Immature natural killer cell (primary cell): ENCODE measurements around the gene FDX1. TPM values are rescaled to one million over a fixed set of nuclear protein-coding genes. Genes with fewer than 3 reads are reported as not detected.

Source experiments
- DNase-seq, 3 donors: peaks; one replicate each; pipeline ENCODE4 v3.0.0; 2022; ENCODE audit warnings: mixed read lengths in 1 of 3
- H3K27ac Mint-ChIP-seq, 6 donors: one replicate each; pipeline ENCODE4 v1.8.0; 2020; ENCODE audit warnings: mixed read lengths in 6 of 6, mild to moderate bottlenecking in 5 of 6, inconsistent platforms in 4 of 6, moderate library complexity in 3 of 6
- H3K27me3 Mint-ChIP-seq, 3 donors: one replicate each; pipeline ENCODE4 v1.8.0; 2020 to 2021; ENCODE audit warnings: low read depth in 3 of 3, mild to moderate bottlenecking in 3 of 3, mixed read lengths in 3 of 3, moderate library complexity in 3 of 3, inconsistent platforms in 1 of 3
- H3K36me3 Mint-ChIP-seq, 3 donors: one replicate each; pipeline ENCODE4 v1.8.0; 2020; ENCODE audit warnings: mixed read lengths in 3 of 3, inconsistent platforms in 2 of 3, mild to moderate bottlenecking in 2 of 3
- H3K4me1 Mint-ChIP-seq, 2 donors: one replicate each; pipeline ENCODE4 v1.8.0; 2020; ENCODE audit warnings: inconsistent platforms in 2 of 2, mild to moderate bottlenecking in 2 of 2, mixed read lengths in 2 of 2, moderate library complexity in 1 of 2
- H3K4me3 Mint-ChIP-seq, 5 donors: one replicate each; pipeline ENCODE4 v1.8.0; 2020; ENCODE audit warnings: mild to moderate bottlenecking in 5 of 5, mixed read lengths in 5 of 5, inconsistent platforms in 3 of 5, moderate library complexity in 3 of 5
- H3K9me3 Mint-ChIP-seq, 6 donors: one replicate each; pipeline ENCODE4 v1.8.0; 2020; ENCODE audit warnings: mild to moderate bottlenecking in 6 of 6, mixed read lengths in 6 of 6, inconsistent platforms in 4 of 6, moderate library complexity in 3 of 6
- polyA plus RNA-seq, 3 donors: library from polyadenylated mRNA; unstranded; fragments of 300-500 nt; fragmentation: Illumina TruSeq; gene quantifications; one replicate each; pipeline ENCODE4 v1.2.3, GENCODE V29; 2021

Gene FDX1
- polyA plus RNA-seq, 3 donors from 2014 or later = 15.2 to 18.1 (median 16.6) TPM

GRCh38 chr11:110465231-110465630 is 35.5 kb downstream of the FDX1 start:
- Mint-ChIP-seq H3K4me3 (no peak overlapping the region), H3K36me3 (peaks cover 13 to 31% (median 23%) of the 10 kb centered on the region in 3 donors), H3K27ac (peak overlapping the region in 1 of 6 donors; percentile 40), H3K4me1 (peaks cover 4 to 5% of the 10 kb centered on the region in 2 donors), H3K27me3 (no peaks in the 10 kb centered on the region), H3K9me3 (no peaks in the 10 kb centered on the region)
- DNase-seq = no peak

GRCh38 chr11:110467556-110467955 is 37.8 kb downstream of the FDX1 start:
- Mint-ChIP-seq H3K36me3 (peaks cover 10 to 27% (median 12%) of the 10 kb centered on the region in 3 donors), H3K27ac (no peak overlapping the region), H3K4me1 (peaks cover 4 to 5% of the 10 kb centered on the region in 2 donors), H3K9me3 (no peaks in the 10 kb centered on the region), H3K27me3 (no peaks in the 10 kb centered on the region), H3K4me3 (no peak overlapping the region)
- no peak for DNase-seq

- H3K27ac Mint-ChIP-seq = no peak overlapping the region
- no peaks in the 10 kb centered on the region for H3K9me3 Mint-ChIP-seq
- DNase-seq = no peak
- peaks cover 2 to 3% of the 10 kb centered on the region in 2 donors for H3K4me1 Mint-ChIP-seq
- H3K27me3 Mint-ChIP-seq = no peaks in the 10 kb centered on the region
- no peak overlapping the region for H3K4me3 Mint-ChIP-seq
- H3K36me3 Mint-ChIP-seq = peaks cover 8 to 26% (median 9%) of the 10 kb centered on the region in 3 donors
Observed at GRCh38 chr11:110468121-110468520, 38.4 kb downstream of the FDX1 start.

- H3K4me3 Mint-ChIP-seq = no peak overlapping the region
- no peaks in the 10 kb centered on the region for H3K9me3 Mint-ChIP-seq
- H3K4me1 Mint-ChIP-seq = no peaks in the 10 kb centered on the region
- no peak for DNase-seq
- peaks cover 7 to 18% (median 7%) of the 10 kb centered on the region in 3 donors for H3K36me3 Mint-ChIP-seq
- H3K27me3 Mint-ChIP-seq = no peaks in the 10 kb centered on the region
- no peak overlapping the region for H3K27ac Mint-ChIP-seq
Observed at GRCh38 chr11:110469127-110469526, 39.4 kb downstream of the FDX1 start.

GRCh38 chr11:110470716-110471115 is 41.0 kb downstream of the FDX1 start:
- peak overlapping the region in 1 of 6 donors; percentile 49 for H3K27ac Mint-ChIP-seq
- DNase-seq = no peak
- H3K36me3 Mint-ChIP-seq = peaks cover 7 to 16% (median 7%) of the 10 kb centered on the region in 3 donors
- no peaks in the 10 kb centered on the region for H3K4me1 Mint-ChIP-seq
- no peaks in the 10 kb centered on the region for H3K9me3 Mint-ChIP-seq
- no peaks in the 10 kb centered on the region for H3K27me3 Mint-ChIP-seq
- no peak overlapping the region for H3K4me3 Mint-ChIP-seq

- Mint-ChIP-seq H3K27ac (no peak overlapping the region), H3K4me3 (no peak overlapping the region), H3K36me3 (peaks cover 5 to 16% (median 7%) of the 10 kb centered on the region in 3 donors), H3K4me1 (no peaks in the 10 kb centered on the region), H3K9me3 (no peaks in the 10 kb centered on the region), H3K27me3 (no peaks in the 10 kb centered on the region)
- no peak for DNase-seq
Observed at GRCh38 chr11:110471371-110471770, 41.6 kb downstream of the FDX1 start.

GRCh38 chr11:110472858-110473257 is 43.1 kb downstream of the FDX1 start:
- no peak overlapping the region for H3K27ac Mint-ChIP-seq
- peaks cover 0 to 4% (median 3%) of the 10 kb centered on the region in 3 donors for H3K27me3 Mint-ChIP-seq
- no peak overlapping the region for H3K4me3 Mint-ChIP-seq
- peaks cover 4 to 20% (median 7%) of the 10 kb centered on the region in 3 donors for H3K36me3 Mint-ChIP-seq
- H3K9me3 Mint-ChIP-seq = no peaks in the 10 kb centered on the region
- H3K4me1 Mint-ChIP-seq = no peaks in the 10 kb centered on the region
- DNase-seq = no peak

GRCh38 chr11:110473706-110474105 is 44.0 kb downstream of the FDX1 start:
- H3K4me3 Mint-ChIP-seq = no peak overlapping the region
- peaks cover 4 to 17% (median 7%) of the 10 kb centered on the region in 3 donors for H3K36me3 Mint-ChIP-seq
- DNase-seq = no peak
- H3K27me3 Mint-ChIP-seq = peaks cover 0 to 4% (median 3%) of the 10 kb centered on the region in 3 donors
- no peak overlapping the region for H3K27ac Mint-ChIP-seq
- no peaks in the 10 kb centered on the region for H3K9me3 Mint-ChIP-seq
- H3K4me1 Mint-ChIP-seq = no peaks in the 10 kb centered on the region

- H3K4me3 Mint-ChIP-seq = no peak overlapping the region
- peaks cover 0 to 4% (median 3%) of the 10 kb centered on the region in 3 donors for H3K27me3 Mint-ChIP-seq
- H3K4me1 Mint-ChIP-seq = no peaks in the 10 kb centered on the region
- no peak overlapping the region for H3K27ac Mint-ChIP-seq
- peaks cover 0 to 10% (median 4%) of the 10 kb centered on the region in 3 donors for H3K36me3 Mint-ChIP-seq
- DNase-seq = no peak
- H3K9me3 Mint-ChIP-seq = no peaks in the 10 kb centered on the region
Observed at GRCh38 chr11:110474578-110474977, 44.8 kb downstream of the FDX1 start.

- Mint-ChIP-seq H3K27me3 (peaks cover 0 to 4% (median 3%) of the 10 kb centered on the region in 3 donors), H3K27ac (no peak overlapping the region), H3K4me3 (no peak overlapping the region)
Observed at GRCh38 chr11:110475671-110476070, 45.9 kb downstream of the FDX1 start.

GRCh38 chr11:110478410-110478809 is 48.7 kb downstream of the FDX1 start:
- H3K27ac Mint-ChIP-seq = no peak overlapping the region
- H3K4me1 Mint-ChIP-seq = no peaks in the 10 kb centered on the region
- no peak overlapping the region for H3K4me3 Mint-ChIP-seq
- peaks cover 0 to 2% (median 0%) of the 10 kb centered on the region in 6 donors for H3K9me3 Mint-ChIP-seq
- DNase-seq = no peak
- peaks cover 3 to 6% (median 4%) of the 10 kb centered on the region in 3 donors for H3K27me3 Mint-ChIP-seq
- peaks cover 0 to 4% (median 0%) of the 10 kb centered on the region in 3 donors for H3K36me3 Mint-ChIP-seq

More at GRCh38 chr11:110475671-110476070, 45.9 kb downstream of the FDX1 start:
- Mint-ChIP-seq H3K9me3 (no peaks in the 10 kb centered on the region), H3K36me3 (peaks cover 0 to 4% (median 4%) of the 10 kb centered on the region in 3 donors), H3K4me1 (no peaks in the 10 kb centered on the region)
- no peak for DNase-seq

- H3K4me1 Mint-ChIP-seq = no peaks in the 10 kb centered on the region
- H3K27ac Mint-ChIP-seq = no peak overlapping the region
- no peak overlapping the region for H3K4me3 Mint-ChIP-seq
- H3K27me3 Mint-ChIP-seq = peaks cover 3 to 6% (median 4%) of the 10 kb centered on the region in 3 donors
- H3K9me3 Mint-ChIP-seq = peaks cover 0 to 2% (median 0%) of the 10 kb centered on the region in 6 donors
- peaks cover 0 to 4% (median 0%) of the 10 kb centered on the region in 3 donors for H3K36me3 Mint-ChIP-seq
- no peak for DNase-seq
Observed at GRCh38 chr11:110479108-110480101, 49.7 kb downstream of the FDX1 start.

GRCh38 chr11:110481523-110481922 is 51.8 kb downstream of the FDX1 start:
- H3K27me3 Mint-ChIP-seq = peaks cover 3 to 6% (median 4%) of the 10 kb centered on the region in 3 donors
- no peaks in the 10 kb centered on the region for H3K4me1 Mint-ChIP-seq
- DNase-seq = no peak
- H3K4me3 Mint-ChIP-seq = no peak overlapping the region
- H3K9me3 Mint-ChIP-seq = peaks cover 0 to 2% (median 0%) of the 10 kb centered on the region in 6 donors
- peaks cover 0 to 4% (median 0%) of the 10 kb centered on the region in 3 donors for H3K36me3 Mint-ChIP-seq
- no peak overlapping the region for H3K27ac Mint-ChIP-seq

GRCh38 chr11:110486156-110486555 is 56.4 kb downstream of the FDX1 start:
- Mint-ChIP-seq H3K9me3 (peaks cover 0 to under 1% (median 0%) of the 10 kb centered on the region in 6 donors), H3K27me3 (peaks cover 0 to 8% (median 0%) of the 10 kb centered on the region in 3 donors), H3K36me3 (no peaks in the 10 kb centered on the region), H3K4me3 (no peak overlapping the region), H3K27ac (no peak overlapping the region), H3K4me1 (no peaks in the 10 kb centered on the region)
- no peak for DNase-seq
